Measurements from ENCODE around the gene MAPK4. TPM values are rescaled to one million over a fixed set of nuclear protein-coding genes. Genes with fewer than 3 reads are reported as not detected.
"Not testable (repeated sequence)": the region's sequence is repeated elsewhere in the genome, so short reads cannot be mapped to it uniquely, and the experiment has no call there.

MAPK4 gene
- total RNA-seq, 3 donors from 2014 or later: 0.41 to 9.9 (median 0.43) TPM

DNA sequence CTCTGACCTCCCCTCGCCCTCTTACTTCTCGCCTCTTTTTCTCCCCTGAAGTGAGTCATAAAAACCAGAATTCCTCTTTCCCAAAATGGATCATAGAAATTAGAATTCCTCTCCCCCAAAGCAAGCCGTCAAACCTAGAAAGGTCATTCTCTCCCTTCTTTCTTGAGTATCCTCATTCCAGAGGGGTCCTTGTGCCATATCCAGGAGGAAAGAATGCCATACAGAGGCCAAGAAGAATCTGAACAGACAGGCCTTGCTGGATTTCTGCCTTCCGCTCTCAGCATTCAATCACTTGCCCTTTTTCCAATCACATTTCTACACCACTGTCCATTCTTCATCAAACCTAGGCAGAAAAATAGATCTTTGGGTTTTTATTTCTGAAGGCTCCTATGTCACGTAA lies 31.1 kb upstream of the MAPK4 start:
- intact Hi-C loops (cut with DNase I, micrococcal nuclease): no loop called here
- TF ChIP-seq, protein P1, sequence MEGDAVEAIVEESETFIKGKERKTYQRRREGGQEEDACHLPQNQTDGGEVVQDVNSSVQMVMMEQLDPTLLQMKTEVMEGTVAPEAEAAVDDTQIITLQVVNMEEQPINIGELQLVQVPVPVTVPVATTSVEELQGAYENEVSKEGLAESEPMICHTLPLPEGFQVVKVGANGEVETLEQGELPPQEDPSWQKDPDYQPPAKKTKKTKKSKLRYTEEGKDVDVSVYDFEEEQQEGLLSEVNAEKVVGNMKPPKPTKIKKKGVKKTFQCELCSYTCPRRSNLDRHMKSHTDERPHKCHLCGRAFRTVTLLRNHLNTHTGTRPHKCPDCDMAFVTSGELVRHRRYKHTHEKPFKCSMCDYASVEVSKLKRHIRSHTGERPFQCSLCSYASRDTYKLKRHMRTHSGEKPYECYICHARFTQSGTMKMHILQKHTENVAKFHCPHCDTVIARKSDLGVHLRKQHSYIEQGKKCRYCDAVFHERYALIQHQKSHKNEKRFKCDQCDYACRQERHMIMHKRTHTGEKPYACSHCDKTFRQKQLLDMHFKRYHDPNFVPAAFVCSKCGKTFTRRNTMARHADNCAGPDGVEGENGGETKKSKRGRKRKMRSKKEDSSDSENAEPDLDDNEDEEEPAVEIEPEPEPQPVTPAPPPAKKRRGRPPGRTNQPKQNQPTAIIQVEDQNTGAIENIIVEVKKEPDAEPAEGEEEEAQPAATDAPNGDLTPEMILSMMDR (IDR thresholded peaks at IDR 0.05): no peak
- H3K9me3 ChIP-seq: peaks cover 6% of the 10 kb centered on the region
- no peaks in the 10 kb centered on the region for H3K4me1 ChIP-seq (ENCODE audit: low read depth)
- no peak for ATAC-seq
- DNase-seq: no peak
- H3K4me3 ChIP-seq: no peak overlapping the region
- no peaks in the 10 kb centered on the region for H3K36me3 ChIP-seq (ENCODE audit: low read depth)

DNA sequence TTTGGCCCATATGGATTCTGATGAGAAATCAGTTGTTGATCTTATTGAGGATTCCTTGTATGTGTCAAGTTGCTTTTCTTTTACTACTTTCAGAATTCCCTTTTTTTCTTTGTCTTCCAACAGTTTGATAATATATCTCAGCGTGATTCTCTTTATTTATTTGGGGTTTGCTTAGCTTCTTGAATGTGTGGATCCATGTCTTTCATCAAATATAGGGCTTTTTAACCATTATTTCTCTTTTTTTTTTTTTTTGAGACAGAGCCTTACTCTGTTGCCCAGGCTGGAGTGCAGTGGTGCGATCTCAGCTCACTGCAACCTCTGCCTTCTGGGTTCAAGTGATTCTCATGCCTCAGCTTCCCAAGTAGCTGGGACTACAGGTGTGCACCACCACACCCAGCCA lies 26.1 kb upstream of the MAPK4 start:
- ATAC-seq, DNase-seq: not testable (repeated sequence)

DNA sequence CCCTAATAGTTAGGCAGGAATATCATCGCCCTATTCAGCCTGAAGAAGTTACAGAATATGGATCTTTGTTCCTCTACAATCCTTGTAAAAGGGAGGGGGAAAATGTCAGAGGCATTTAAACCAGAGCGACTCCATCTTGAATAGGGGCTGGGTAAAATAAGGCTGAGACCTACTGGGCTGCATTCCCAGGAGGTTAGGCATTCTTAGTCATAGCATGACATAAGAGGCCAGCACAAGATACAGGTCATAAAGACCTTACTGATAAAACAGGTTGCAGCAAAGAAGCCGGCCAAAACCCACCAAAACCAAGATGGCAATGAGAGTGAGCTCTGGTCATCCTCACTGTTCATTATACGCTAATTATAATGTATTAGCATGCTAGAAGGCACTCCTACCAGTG lies 15.4 kb upstream of the MAPK4 start:
- H3K36me3 ChIP-seq (ENCODE audit: low read depth); DNase-seq; intact Hi-C loops (cut with DNase I, micrococcal nuclease); H3K9me3 ChIP-seq; H3K4me3 ChIP-seq; H3K4me1 ChIP-seq (ENCODE audit: low read depth); ATAC-seq: not testable (repeated sequence)

More for the DNA sequence above, 26.1 kb upstream of the MAPK4 start:
- peaks cover 11% of the 10 kb centered on the region for H3K9me3 ChIP-seq
- H3K36me3 ChIP-seq (ENCODE audit: low read depth); H3K4me1 ChIP-seq (ENCODE audit: low read depth); H3K4me3 ChIP-seq; intact Hi-C loops (cut with DNase I, micrococcal nuclease): not testable (repeated sequence)

DNA sequence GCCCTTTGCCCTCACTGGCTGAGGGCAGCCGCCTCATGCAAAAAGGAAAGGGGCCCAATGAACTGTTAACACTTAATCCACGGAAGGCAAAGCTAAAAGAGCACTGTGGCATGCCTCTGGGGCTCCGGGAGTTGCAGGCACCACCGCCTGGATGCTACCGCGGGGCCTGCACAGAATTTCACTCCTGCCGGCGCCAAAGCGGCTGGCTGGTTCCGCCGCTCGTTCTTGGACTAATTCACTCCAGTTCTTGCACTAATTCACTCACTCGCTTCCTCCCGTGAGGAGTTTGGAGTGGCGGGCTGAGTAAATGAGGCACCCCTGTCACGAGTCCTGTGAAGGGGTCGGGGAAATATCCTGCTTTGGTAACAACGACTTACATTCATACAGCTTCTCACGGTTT lies 14.0 kb upstream of the MAPK4 start:
- intact Hi-C loops (cut with DNase I, micrococcal nuclease): no loop called here
- TF ChIP-seq, protein P1 (IDR thresholded peaks at IDR 0.05): no peak
- no peak overlapping the region for H3K4me3 ChIP-seq
- DNase-seq: no peak
- H3K36me3 ChIP-seq (ENCODE audit: low read depth): no peaks in the 10 kb centered on the region
- no peaks in the 10 kb centered on the region for H3K9me3 ChIP-seq
- no peaks in the 10 kb centered on the region for H3K4me1 ChIP-seq (ENCODE audit: low read depth)
- no peak for ATAC-seq

DNA sequence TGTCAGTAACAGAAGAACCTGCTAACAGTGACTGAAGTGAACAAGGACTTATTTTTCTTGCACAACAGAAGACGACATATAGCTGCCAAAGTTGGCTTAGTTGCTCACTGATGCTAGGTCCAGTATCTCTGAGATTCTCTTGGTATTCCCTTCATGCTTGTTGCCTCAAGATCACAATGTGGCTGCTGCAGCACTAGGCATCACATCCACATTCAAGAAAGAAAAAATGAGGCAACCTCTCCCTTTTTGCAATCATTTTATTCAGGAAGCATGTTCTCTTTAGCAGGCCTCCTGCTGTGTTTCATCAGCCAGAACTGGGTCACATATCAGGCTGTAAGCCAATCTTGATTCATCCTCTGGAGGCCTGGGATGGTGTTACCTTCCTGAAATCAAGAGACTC lies 11.7 kb upstream of the MAPK4 start:
- no peak for ATAC-seq
- intact Hi-C loops (cut with DNase I, micrococcal nuclease): no loop called here
- TF ChIP-seq, protein P1 (IDR thresholded peaks at IDR 0.05): no peak

DNA sequence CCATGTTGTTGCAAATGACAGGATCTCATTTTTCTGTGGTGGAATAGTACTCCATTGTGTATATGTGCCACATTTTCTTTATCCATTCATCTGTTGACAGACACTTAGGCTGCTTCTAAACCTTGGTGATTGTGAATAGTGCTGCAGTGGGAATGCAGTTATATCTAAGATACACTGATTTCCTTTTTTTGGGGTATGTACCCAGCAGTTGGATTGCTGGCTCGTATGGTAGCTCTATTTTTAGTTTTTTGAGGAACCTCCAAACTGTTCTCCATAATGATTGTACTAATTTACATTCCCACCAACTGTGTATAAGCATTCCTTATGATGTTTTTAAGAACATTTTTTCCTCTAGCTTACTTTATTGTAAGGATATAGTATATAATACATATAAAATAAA lies 8.2 kb upstream of the MAPK4 start:
- H3K4me3 ChIP-seq; H3K36me3 ChIP-seq (ENCODE audit: low read depth); H3K4me1 ChIP-seq (ENCODE audit: low read depth); ATAC-seq; intact Hi-C loops (cut with DNase I, micrococcal nuclease); DNase-seq; H3K9me3 ChIP-seq: not testable (repeated sequence)

More for the DNA sequence above, 11.7 kb upstream of the MAPK4 start:
- Histone ChIP-seq H3K4me3 (no peak overlapping the region), H3K4me1 (ENCODE audit: low read depth) (no peaks in the 10 kb centered on the region), H3K9me3 (no peaks in the 10 kb centered on the region), H3K36me3 (ENCODE audit: low read depth) (no peaks in the 10 kb centered on the region)
- DNase-seq: no peak

DNA sequence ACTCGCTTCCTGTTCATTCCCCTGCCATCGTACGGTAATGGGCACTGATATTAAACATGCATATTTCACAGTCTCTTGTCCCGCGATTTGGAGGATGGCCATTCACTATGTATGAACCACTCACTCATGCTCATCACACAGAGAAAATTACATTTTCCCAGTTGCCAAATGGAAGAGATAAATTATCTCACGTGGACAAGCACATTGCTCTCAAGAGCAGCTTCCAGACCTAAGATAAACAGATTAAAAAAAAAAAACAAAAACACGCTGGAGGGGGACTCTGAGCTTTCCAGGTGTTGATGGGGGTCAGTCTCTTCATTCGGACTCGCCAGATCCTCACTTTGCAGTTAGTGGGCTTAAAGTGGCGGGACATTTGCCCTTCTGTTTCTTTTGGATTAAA lies 1.7 kb upstream of the MAPK4 start:
- ATAC-seq (no peak), DNase-seq (no peak)
- intact Hi-C loops (cut with DNase I, micrococcal nuclease): no loop called here
- Histone ChIP-seq H3K36me3 (ENCODE audit: low read depth) (no peaks in the 10 kb centered on the region), H3K4me3 (no peak overlapping the region), H3K4me1 (ENCODE audit: low read depth) (peaks cover 12% of the 10 kb centered on the region), H3K9me3 (no peaks in the 10 kb centered on the region)
- TF ChIP-seq, protein P1 (IDR thresholded peaks at IDR 0.05): no peak

All from mucosa of descending colon (tissue), 3 donors.